ENCODE data around the gene PTMA.

DNA sequence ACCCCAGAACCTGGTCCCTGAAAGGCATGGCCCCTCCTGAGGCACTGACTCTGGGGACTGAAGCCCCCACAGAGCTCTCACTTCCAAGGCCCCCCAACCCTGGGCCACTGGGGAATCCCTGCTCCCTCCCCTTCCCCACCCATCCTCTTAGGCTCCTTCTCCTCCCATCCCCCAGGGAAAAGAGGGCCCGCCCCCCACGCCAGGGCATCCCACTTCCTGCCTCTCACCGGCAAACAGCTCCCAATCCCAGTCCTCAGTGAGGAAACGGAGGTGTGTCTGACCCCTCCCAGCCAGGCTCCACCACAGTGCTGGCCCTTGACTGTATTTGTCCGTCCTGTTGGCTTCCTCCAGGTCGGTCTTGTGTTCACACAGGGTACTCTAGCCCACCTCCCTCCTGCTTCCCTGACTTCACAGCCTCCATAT, 35.0 kb upstream of the PTMA start:
- TF ChIP-seq SIN3A (IDR thresholded peaks at IDR 0.05; ENCODE audit: borderline replicate concordance, low read depth, low read length) (no peak), CHD2 (IDR thresholded peaks at IDR 0.05; ENCODE audit: low read length, partially characterized antibody) (no peak), POLR2AphosphoS5 (IDR thresholded peaks at IDR 0.05; ENCODE audit: low read depth, low read length) (no peak), RCOR1 (IDR thresholded peaks at IDR 0.05; ENCODE audit: low read length) (no peak)
- TF ChIP-seq, protein P1, sequence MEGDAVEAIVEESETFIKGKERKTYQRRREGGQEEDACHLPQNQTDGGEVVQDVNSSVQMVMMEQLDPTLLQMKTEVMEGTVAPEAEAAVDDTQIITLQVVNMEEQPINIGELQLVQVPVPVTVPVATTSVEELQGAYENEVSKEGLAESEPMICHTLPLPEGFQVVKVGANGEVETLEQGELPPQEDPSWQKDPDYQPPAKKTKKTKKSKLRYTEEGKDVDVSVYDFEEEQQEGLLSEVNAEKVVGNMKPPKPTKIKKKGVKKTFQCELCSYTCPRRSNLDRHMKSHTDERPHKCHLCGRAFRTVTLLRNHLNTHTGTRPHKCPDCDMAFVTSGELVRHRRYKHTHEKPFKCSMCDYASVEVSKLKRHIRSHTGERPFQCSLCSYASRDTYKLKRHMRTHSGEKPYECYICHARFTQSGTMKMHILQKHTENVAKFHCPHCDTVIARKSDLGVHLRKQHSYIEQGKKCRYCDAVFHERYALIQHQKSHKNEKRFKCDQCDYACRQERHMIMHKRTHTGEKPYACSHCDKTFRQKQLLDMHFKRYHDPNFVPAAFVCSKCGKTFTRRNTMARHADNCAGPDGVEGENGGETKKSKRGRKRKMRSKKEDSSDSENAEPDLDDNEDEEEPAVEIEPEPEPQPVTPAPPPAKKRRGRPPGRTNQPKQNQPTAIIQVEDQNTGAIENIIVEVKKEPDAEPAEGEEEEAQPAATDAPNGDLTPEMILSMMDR (IDR thresholded peaks at IDR 0.05) = no peak
- TF ChIP-seq, protein P2, sequence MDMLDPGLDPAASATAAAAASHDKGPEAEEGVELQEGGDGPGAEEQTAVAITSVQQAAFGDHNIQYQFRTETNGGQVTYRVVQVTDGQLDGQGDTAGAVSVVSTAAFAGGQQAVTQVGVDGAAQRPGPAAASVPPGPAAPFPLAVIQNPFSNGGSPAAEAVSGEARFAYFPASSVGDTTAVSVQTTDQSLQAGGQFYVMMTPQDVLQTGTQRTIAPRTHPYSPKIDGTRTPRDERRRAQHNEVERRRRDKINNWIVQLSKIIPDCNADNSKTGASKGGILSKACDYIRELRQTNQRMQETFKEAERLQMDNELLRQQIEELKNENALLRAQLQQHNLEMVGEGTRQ (IDR thresholded peaks at IDR 0.05; ENCODE audit: borderline replicate concordance, low read depth, low read length) = no peak
- TF ChIP-seq, protein P3, sequence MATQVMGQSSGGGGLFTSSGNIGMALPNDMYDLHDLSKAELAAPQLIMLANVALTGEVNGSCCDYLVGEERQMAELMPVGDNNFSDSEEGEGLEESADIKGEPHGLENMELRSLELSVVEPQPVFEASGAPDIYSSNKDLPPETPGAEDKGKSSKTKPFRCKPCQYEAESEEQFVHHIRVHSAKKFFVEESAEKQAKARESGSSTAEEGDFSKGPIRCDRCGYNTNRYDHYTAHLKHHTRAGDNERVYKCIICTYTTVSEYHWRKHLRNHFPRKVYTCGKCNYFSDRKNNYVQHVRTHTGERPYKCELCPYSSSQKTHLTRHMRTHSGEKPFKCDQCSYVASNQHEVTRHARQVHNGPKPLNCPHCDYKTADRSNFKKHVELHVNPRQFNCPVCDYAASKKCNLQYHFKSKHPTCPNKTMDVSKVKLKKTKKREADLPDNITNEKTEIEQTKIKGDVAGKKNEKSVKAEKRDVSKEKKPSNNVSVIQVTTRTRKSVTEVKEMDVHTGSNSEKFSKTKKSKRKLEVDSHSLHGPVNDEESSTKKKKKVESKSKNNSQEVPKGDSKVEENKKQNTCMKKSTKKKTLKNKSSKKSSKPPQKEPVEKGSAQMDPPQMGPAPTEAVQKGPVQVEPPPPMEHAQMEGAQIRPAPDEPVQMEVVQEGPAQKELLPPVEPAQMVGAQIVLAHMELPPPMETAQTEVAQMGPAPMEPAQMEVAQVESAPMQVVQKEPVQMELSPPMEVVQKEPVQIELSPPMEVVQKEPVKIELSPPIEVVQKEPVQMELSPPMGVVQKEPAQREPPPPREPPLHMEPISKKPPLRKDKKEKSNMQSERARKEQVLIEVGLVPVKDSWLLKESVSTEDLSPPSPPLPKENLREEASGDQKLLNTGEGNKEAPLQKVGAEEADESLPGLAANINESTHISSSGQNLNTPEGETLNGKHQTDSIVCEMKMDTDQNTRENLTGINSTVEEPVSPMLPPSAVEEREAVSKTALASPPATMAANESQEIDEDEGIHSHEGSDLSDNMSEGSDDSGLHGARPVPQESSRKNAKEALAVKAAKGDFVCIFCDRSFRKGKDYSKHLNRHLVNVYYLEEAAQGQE (IDR thresholded peaks at IDR 0.05; ENCODE audit: low read depth, low read length) = no peak

Measured in SK-N-SH (cell line).